GM12801 (cell line): ENCODE data around the gene CACNA1G.

ENCODE experiments used
- CTCF ChIP-seq: IDR thresholded peaks from one replicate; pipeline ENCODE4 v1.5.1; 2011; ENCODE audit warnings: control low read depth; ENCODE audit not compliant: insufficient read length; ENCODE audit errors: extremely low read depth

CACNA1G gene

GRCh38 chr17:50527155-50527762, 33.3 kb upstream of the CACNA1G start:
- TF ChIP-seq CTCF, result no peak

GRCh38 chr17:50527949-50528474, 32.5 kb upstream of the CACNA1G start:
- TF ChIP-seq CTCF, result no peak

- no peak for TF ChIP-seq CTCF
Observed at GRCh38 chr17:50529849-50530248, 30.7 kb upstream of the CACNA1G start.

GRCh38 chr17:50531428-50532025, 29.0 kb upstream of the CACNA1G start:
- TF ChIP-seq CTCF, result no peak

- TF ChIP-seq CTCF, result no peak
Observed at GRCh38 chr17:50532452-50533024, 28.0 kb upstream of the CACNA1G start, which contains the start of gene EPN3. Gene EPN3, plus strand, starts transcription at chr17:50532735. Its CDS starts 3,822 bp downstream, at chr17:50536557.

- no peak for TF ChIP-seq CTCF
Observed at GRCh38 chr17:50533185-50533584, 27.3 kb upstream of the CACNA1G start.

GRCh38 chr17:50533720-50534148, 26.8 kb upstream of the CACNA1G start:
- no peak for TF ChIP-seq CTCF
